Measurements from ENCODE around the gene ANKRD9.
"Not testable (repeated sequence)": the region's sequence is repeated elsewhere in the genome, so short reads cannot be mapped to it uniquely, and the experiment has no call there.

The ANKRD9 gene

GRCh38 chr14:102509746-102510615 lies at the start of gene ANKRD9:
ANKRD9 (minus strand) TSS chr14:102509776; CDS start chr14:102507889, 1,887 bp downstream.
- DNase-seq = peak; percentile 86

- no peak for DNase-seq
Observed at GRCh38 chr14:102558556-102558955, 49.0 kb upstream of the ANKRD9 start.

GRCh38 chr14:102557434-102558226 lies 48.1 kb upstream of the ANKRD9 start:
- no peak for DNase-seq

GRCh38 chr14:102556098-102556677 lies 46.6 kb upstream of the ANKRD9 start:
- DNase-seq = no peak

GRCh38 chr14:102554821-102555819 lies 45.5 kb upstream of the ANKRD9 start:
- peak; percentile 75 for DNase-seq

GRCh38 chr14:102551995-102552705 lies 42.6 kb upstream of the ANKRD9 start:
- DNase-seq = no peak

GRCh38 chr14:102550927-102551401 lies 41.4 kb upstream of the ANKRD9 start:
- not testable (repeated sequence) for DNase-seq

GRCh38 chr14:102548616-102549240 lies 39.2 kb upstream of the ANKRD9 start:
- DNase-seq = no peak

- DNase-seq = peak; percentile 11
Observed at GRCh38 chr14:102545461-102546265, 36.1 kb upstream of the ANKRD9 start.

- no peak for DNase-seq
Observed at GRCh38 chr14:102544747-102545460, 35.3 kb upstream of the ANKRD9 start.

GRCh38 chr14:102544046-102544746 lies 34.6 kb upstream of the ANKRD9 start:
- no peak for DNase-seq

GRCh38 chr14:102541771-102542170 lies 32.2 kb upstream of the ANKRD9 start:
- DNase-seq = no peak

GRCh38 chr14:102541029-102541491 lies 31.5 kb upstream of the ANKRD9 start:
- not testable (repeated sequence) for DNase-seq

- peak; percentile 90 for DNase-seq
Observed at GRCh38 chr14:102540315-102541028, 30.9 kb upstream of the ANKRD9 start.

GRCh38 chr14:102539544-102540314 lies 30.2 kb upstream of the ANKRD9 start:
- peak; percentile 92 for DNase-seq

- peak; percentile 14 for DNase-seq
Observed at GRCh38 chr14:102538602-102539543, 29.3 kb upstream of the ANKRD9 start.

Measured in NCI-H1092 (cell line).